ENCODE data around the gene NFE2L2.
A peak's percentile ranks its signal among the peaks of the same experiment; 100 is the strongest.

NFE2L2 gene

GRCh38 chr2:177282181-177282641, 17.7 kb upstream of the NFE2L2 start:
- no peaks in the 10 kb centered on the region for H3K9me3 ChIP-seq (ENCODE audit: severe bottlenecking)
- TF ChIP-seq CTCF (IDR thresholded peaks at IDR 0.05; ENCODE audit: poor library complexity, severe bottlenecking): no peak
- H3K27me3 ChIP-seq (ENCODE audit: insufficient read depth, poor library complexity, severe bottlenecking): no peaks in the 10 kb centered on the region
- no peak overlapping the region for H3K27ac ChIP-seq (ENCODE audit: poor library complexity, severe bottlenecking)
- DNase-seq (ENCODE audit: low spot score) (no peak), ATAC-seq (ENCODE audit: low read depth) (peak; percentile 45)
- no peaks in the 10 kb centered on the region for H3K36me3 ChIP-seq (ENCODE audit: low read depth)
- no peak overlapping the region for H3K4me3 ChIP-seq (ENCODE audit: severe bottlenecking)
- H3K4me1 ChIP-seq (ENCODE audit: insufficient read depth, poor library complexity, severe bottlenecking): peaks cover 4% of the 10 kb centered on the region

GRCh38 chr2:177281400-177282180, 17.1 kb upstream of the NFE2L2 start:
- DNase-seq (ENCODE audit: low spot score) (no peak), ATAC-seq (ENCODE audit: low read depth) (peak; percentile 46; the same call in 2 of the 3 replicates)
- Histone ChIP-seq H3K4me1 (ENCODE audit: insufficient read depth, poor library complexity, severe bottlenecking) (peaks cover 4% of the 10 kb centered on the region), H3K9me3 (ENCODE audit: severe bottlenecking) (no peaks in the 10 kb centered on the region), H3K27me3 (ENCODE audit: insufficient read depth, poor library complexity, severe bottlenecking) (no peaks in the 10 kb centered on the region), H3K27ac (ENCODE audit: poor library complexity, severe bottlenecking) (no peak overlapping the region), H3K36me3 (ENCODE audit: low read depth) (no peaks in the 10 kb centered on the region), H3K4me3 (ENCODE audit: severe bottlenecking) (no peak overlapping the region)
- TF ChIP-seq CTCF (IDR thresholded peaks at IDR 0.05; ENCODE audit: poor library complexity, severe bottlenecking): no peak

- peaks cover 15% of the 10 kb centered on the region for H3K4me1 ChIP-seq (ENCODE audit: insufficient read depth, poor library complexity, severe bottlenecking)
- ATAC-seq (ENCODE audit: low read depth) (no peak), DNase-seq (ENCODE audit: low spot score) (no peak)
- no peaks in the 10 kb centered on the region for H3K9me3 ChIP-seq (ENCODE audit: severe bottlenecking)
- no peak overlapping the region for H3K27ac ChIP-seq (ENCODE audit: poor library complexity, severe bottlenecking)
- no peak overlapping the region for H3K4me3 ChIP-seq (ENCODE audit: severe bottlenecking)
- no peaks in the 10 kb centered on the region for H3K27me3 ChIP-seq (ENCODE audit: insufficient read depth, poor library complexity, severe bottlenecking)
- no peak for TF ChIP-seq CTCF (IDR thresholded peaks at IDR 0.05; ENCODE audit: poor library complexity, severe bottlenecking)
- no peaks in the 10 kb centered on the region for H3K36me3 ChIP-seq (ENCODE audit: low read depth)
Measured at GRCh38 chr2:177279847-177280246, 15.3 kb upstream of the NFE2L2 start.

- ATAC-seq (ENCODE audit: low read depth): no peak
- Histone ChIP-seq H3K27ac (ENCODE audit: poor library complexity, severe bottlenecking) (peak overlapping the region; percentile 24), H3K27me3 (ENCODE audit: insufficient read depth, poor library complexity, severe bottlenecking) (no peaks in the 10 kb centered on the region), H3K4me1 (ENCODE audit: insufficient read depth, poor library complexity, severe bottlenecking) (peaks cover 22% of the 10 kb centered on the region), H3K36me3 (ENCODE audit: low read depth) (no peaks in the 10 kb centered on the region), H3K4me3 (ENCODE audit: severe bottlenecking) (no peak overlapping the region), H3K9me3 (ENCODE audit: severe bottlenecking) (no peaks in the 10 kb centered on the region)
- no peak for TF ChIP-seq CTCF (IDR thresholded peaks at IDR 0.05; ENCODE audit: poor library complexity, severe bottlenecking)
- DNase-seq (ENCODE audit: low spot score): no peak
Measured at GRCh38 chr2:177275743-177276055, 11.2 kb upstream of the NFE2L2 start.

- Histone ChIP-seq H3K4me3 (ENCODE audit: severe bottlenecking) (no peak overlapping the region), H3K27me3 (ENCODE audit: insufficient read depth, poor library complexity, severe bottlenecking) (no peaks in the 10 kb centered on the region), H3K27ac (ENCODE audit: poor library complexity, severe bottlenecking) (peak overlapping the region; percentile 24), H3K4me1 (ENCODE audit: insufficient read depth, poor library complexity, severe bottlenecking) (peaks cover 22% of the 10 kb centered on the region), H3K36me3 (ENCODE audit: low read depth) (no peaks in the 10 kb centered on the region), H3K9me3 (ENCODE audit: severe bottlenecking) (no peaks in the 10 kb centered on the region)
- peak; percentile 81 for ATAC-seq (ENCODE audit: low read depth)
- no peak for TF ChIP-seq CTCF (IDR thresholded peaks at IDR 0.05; ENCODE audit: poor library complexity, severe bottlenecking)
- no peak for DNase-seq (ENCODE audit: low spot score)
Measured at GRCh38 chr2:177275040-177275742, 10.7 kb upstream of the NFE2L2 start.
